K562 (cell line): Measurements from ENCODE around the gene EXOC2. TPM values are rescaled to one million over a fixed set of nuclear protein-coding genes. Genes with fewer than 3 reads are reported as not detected.
A peak's percentile ranks its signal among the peaks of the same experiment; 100 is the strongest.

Source experiments
- ATAC-seq: fragments of 200-7000 bp; cut with Tn5 transposase; 3 replicates; pipeline ENCODE4 v1.9.1; 2020; ENCODE audit warnings: moderate library complexity
- BruUV-seq: library from RNA; stranded (reverse); fragments of 400-500 nt; replicated peaks from 2 replicates; lab custom pipeline; 2021; lab: Mats Ljungman, UMichigan
- CTCF ChIA-PET: fragments of 300-600 bp; formaldehyde crosslinking; extraction: SDS; loops from one replicate; lab custom pipeline; 2021; ENCODE audit warnings: low intra/inter-chr PET ratio; lab: Yijun Ruan, JAX
- POLR2A ChIA-PET: fragments of 300-600, 350-650 bp; sonication (Branson Sonifier 250); formaldehyde crosslinking; extraction: SDS; loops from one replicate; lab custom pipeline; 2021; ENCODE audit warnings: antibody characterized with exemption, inconsistent platforms; lab: Yijun Ruan, JAX
- DNase-seq, 4 experiments: peaks; one replicate each; pipeline versions ENCODE4 v3.0.0 to v3.0.0-alpha.2; 2011 to 2018; ENCODE audit warnings: low spot score in 3 of 4, mixed read lengths in 3 of 4; ENCODE audit errors: extremely low read depth in 1 of 4
- FAIRE-seq: peaks from 2 replicates; lab custom pipeline; 2011; peaks lifted over from hg19 to GRCh38; lab: Jason Lieb, UNC
- H2AFZ ChIP-seq: 2 replicates; pipeline ENCODE4 v1.6.0; 2011; ENCODE audit warnings: low read depth, low read length, control low read depth, inconsistent platforms
- H3K27ac ChIP-seq: fragments of 200-600 bp; 3 replicates; pipeline ENCODE4 v1.8.0; 2011; ENCODE audit warnings: low read depth, mild to moderate bottlenecking, control low read depth, inconsistent platforms, low read length, moderate library complexity, mixed read lengths; ENCODE audit errors: extremely low read depth
- H3K27me3 ChIP-seq, 2 experiments: fragments of 300-600 bp in 1 of 2; 2 replicates in 1 of 2; 3 replicates in 1 of 2; pipeline versions ENCODE4 v1.6.0 to v1.8.0; 2011; ENCODE audit warnings: inconsistent platforms in 2 of 2, low read length in 2 of 2, mild to moderate bottlenecking in 1 of 2, mixed read lengths in 1 of 2, moderate library complexity in 1 of 2; ENCODE audit not compliant: control insufficient read depth in 2 of 2, insufficient read depth in 2 of 2
- H3K36me3 ChIP-seq: fragments of 300-600 bp; 3 replicates; pipeline ENCODE4 v1.8.0; 2011; ENCODE audit warnings: mild to moderate bottlenecking, low read length, inconsistent platforms; ENCODE audit not compliant: control insufficient read depth, insufficient read depth
- H3K4me1 ChIP-seq, 2 experiments: fragments of 200-600 bp in 1 of 2; replicated peaks in 1 of 2; 2 replicates in 1 of 2; 3 replicates in 1 of 2; pipeline versions ENCODE4 v1.5.1 to v1.8.0; 2011; ENCODE audit warnings: inconsistent platforms in 2 of 2, low read length in 2 of 2, mild to moderate bottlenecking in 1 of 2, mixed read lengths in 1 of 2, moderate library complexity in 1 of 2; ENCODE audit not compliant: control insufficient read depth in 2 of 2, insufficient read depth in 2 of 2
- H3K4me2 ChIP-seq: 2 replicates; pipeline ENCODE4 v1.6.1; 2011; ENCODE audit warnings: low read length, control low read depth, inconsistent platforms, mixed read lengths; ENCODE audit not compliant: insufficient read depth
- H3K4me3 ChIP-seq: fragments of 200-600 bp; sonication (generic), shearing (Covaris generic); 2 replicates; pipeline ENCODE4 v1.5.1; 2016; ENCODE audit warnings: control low read depth, inconsistent platforms
- H3K79me2 ChIP-seq: fragments of 200-600 bp; 3 replicates; pipeline ENCODE4 v1.8.0; 2011; ENCODE audit warnings: low read length, inconsistent platforms; ENCODE audit not compliant: control insufficient read depth, insufficient read depth
- H3K9ac ChIP-seq, 2 experiments: 2 replicates each; pipeline versions ENCODE4 v1.6.0 to v1.6.1; 2011; ENCODE audit warnings: low read depth in 2 of 2, low read length in 2 of 2, control low read depth in 1 of 2, inconsistent platforms in 1 of 2, mild to moderate bottlenecking in 1 of 2, mixed read lengths in 1 of 2; ENCODE audit not compliant: insufficient read depth in 1 of 2
- H3K9me1 ChIP-seq: one replicate; pipeline ENCODE4 v1.6.0; 2011; ENCODE audit warnings: inconsistent platforms, mild to moderate bottlenecking, low read length, moderate library complexity; ENCODE audit not compliant: control insufficient read depth, insufficient read depth
- H3K9me3 ChIP-seq: replicated peaks from 2 replicates; pipeline ENCODE4 v1.5.1; 2011; ENCODE audit warnings: low read depth, low read length, inconsistent platforms; ENCODE audit not compliant: control insufficient read depth, insufficient read depth
- H4K20me1 ChIP-seq: replicated peaks from 2 replicates; pipeline ENCODE4 v1.6.1; 2011; ENCODE audit warnings: low read length, inconsistent platforms, mixed read lengths; ENCODE audit not compliant: control insufficient read depth, insufficient read depth
- BACH1 ChIP-seq: fragments of 200-800 bp; sonication (Bioruptor generic); IDR thresholded peaks from 2 replicates; pipeline ENCODE4 v1.6.1; 2016; ENCODE audit warnings: missing genetic modification characterization, missing compliant biosample characterization
- HIVEP1 ChIP-seq: fragments of 250-450 bp; sonication (Bioruptor Pico); IDR thresholded peaks from 2 replicates; pipeline ENCODE4 v1.4.0; 2020; ENCODE audit warnings: mild to moderate bottlenecking
- MCM3 ChIP-seq: fragments of 450-650 bp; IDR thresholded peaks from 2 replicates; pipeline ENCODE4 v1.6.1; 2016
- SIN3A ChIP-seq, 2 experiments: fragments of 150-350 bp in 1 of 2; IDR thresholded peaks; 2 replicates each; pipeline ENCODE4 v1.6.1; 2011 to 2016; ENCODE audit warnings: borderline replicate concordance in 2 of 2, low read depth in 2 of 2, low read length in 2 of 2, mild to moderate bottlenecking in 2 of 2, moderate library complexity in 2 of 2; ENCODE audit not compliant: control insufficient read depth in 1 of 2
- TAL1 ChIP-seq: fragments of 450-650 bp; IDR thresholded peaks from 2 replicates; pipeline ENCODE4 v1.6.1; 2016; ENCODE audit warnings: mild to moderate bottlenecking
- ZFP36 ChIP-seq: fragments of 150-350 bp; IDR thresholded peaks from 2 replicates; pipeline ENCODE4 v1.6.1; 2018; ENCODE audit warnings: low read length, low read depth; ENCODE audit not compliant: partially characterized antibody
- ZNF23 ChIP-seq: fragments of 250-450 bp; sonication (Bioruptor Pico); IDR thresholded peaks from 2 replicates; pipeline ENCODE4 v1.4.0; 2020; ENCODE audit warnings: mild to moderate bottlenecking
- WGBS: fragments of 100-300 bp; shearing (Covaris generic); methylation state at CpG from one replicate; pipeline ENCODE4 v1.1.6; 2016; ENCODE audit warnings: low coverage, mixed read lengths; ENCODE audit not compliant: insufficient coverage; ENCODE audit errors: missing lambda C conversion rate; 5-methylcytosine and 5-hydroxymethylcytosine counted together
- in situ Hi-C: fragments of 300-500 bp; cut with MboI; formaldehyde crosslinking; loops from 4 replicates; pipeline ENCODE4 v1.15.0; 2018; ENCODE audit warnings: inconsistent platforms, mixed read lengths
- intact Hi-C: fragments of 100-400 bp; cut with micrococcal nuclease; formaldehyde crosslinking; loops from 2 replicates; pipeline ENCODE4 v1.14.2; 2022
- polyA plus RNA-seq, 8 experiments: library from polyadenylated mRNA; depleted of rRNA in 4 of 8; stranded (reverse) in 5 of 8; unstranded in 3 of 8; fragments of >200 nt; fragmentation: Nextera tagmentation in 2 of 8; fragmentation: Illumina TruSeq in 1 of 8; extraction: Ambion mirVana in 2 of 8; extraction: Trizol in 1 of 8; gene quantifications; 2 replicates each; pipeline versions ENCODE4 v1.2.1 to v1.2.3, GENCODE V29; 2011 to 2014; ENCODE audit warnings: inconsistent platforms in 1 of 8, missing spikeins in 1 of 8
- total RNA-seq, 7 experiments: library from RNA; depleted of rRNA in 6 of 7; stranded (reverse); fragments of >200 nt in 6 of 7; fragmentation: Illumina TruSeq in 2 of 7; extraction: Trizol in 2 of 7; gene quantifications; 2 replicates each; pipeline versions ENCODE4 v1.2.1 to v1.2.3, GENCODE V29; 2011 to 2021; ENCODE audit warnings: low replicate concordance in 1 of 7
- TF ChIP-seq, protein P1 (sequence below): sonication (generic); formaldehyde crosslinking; IDR thresholded peaks from 2 replicates; pipeline ENCODE4 v1.8.1; 2023; ENCODE audit warnings: mild to moderate bottlenecking, missing genetic modification reagents
- TF ChIP-seq, protein P2 (sequence below): fragments of 250-450 bp; sonication (Bioruptor Pico); IDR thresholded peaks from 2 replicates; pipeline ENCODE4 v1.8.0; 2022; ENCODE audit warnings: inconsistent platforms

EXOC2 gene
- total and polyA plus RNA-seq, 9 of the 15 experiments (the other 6 are each of a cell fraction or from before 2014, with no cell fraction given) = 12.2 to 30.2 (median 24.2) TPM

DNA sequence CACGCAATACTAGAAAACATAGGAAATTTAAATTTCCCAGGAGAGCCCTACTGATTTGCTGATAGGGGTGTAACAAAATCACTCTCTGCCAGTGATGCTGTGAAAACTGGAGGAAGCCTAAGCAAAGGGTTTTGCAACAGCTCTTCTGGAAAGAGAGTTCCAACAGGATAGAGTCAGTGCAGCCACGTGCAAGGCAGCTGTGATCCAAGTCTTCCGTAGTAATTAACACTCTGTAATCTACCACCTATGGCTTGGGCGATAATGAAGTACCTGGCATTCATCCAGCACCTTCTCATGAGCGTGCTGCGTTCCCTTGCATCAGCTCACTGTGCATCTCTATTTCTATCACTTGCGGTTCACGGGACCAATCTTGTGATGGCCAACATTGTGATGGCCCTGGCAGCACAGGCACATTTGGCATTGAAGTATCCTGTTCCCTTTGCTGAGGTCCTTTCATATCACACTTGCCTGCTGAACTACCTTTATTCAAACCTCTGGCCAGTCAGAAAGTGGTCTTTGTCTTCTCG lies 253.2 kb downstream of the EXOC2 start (continued):
- TF ChIP-seq, protein P1, sequence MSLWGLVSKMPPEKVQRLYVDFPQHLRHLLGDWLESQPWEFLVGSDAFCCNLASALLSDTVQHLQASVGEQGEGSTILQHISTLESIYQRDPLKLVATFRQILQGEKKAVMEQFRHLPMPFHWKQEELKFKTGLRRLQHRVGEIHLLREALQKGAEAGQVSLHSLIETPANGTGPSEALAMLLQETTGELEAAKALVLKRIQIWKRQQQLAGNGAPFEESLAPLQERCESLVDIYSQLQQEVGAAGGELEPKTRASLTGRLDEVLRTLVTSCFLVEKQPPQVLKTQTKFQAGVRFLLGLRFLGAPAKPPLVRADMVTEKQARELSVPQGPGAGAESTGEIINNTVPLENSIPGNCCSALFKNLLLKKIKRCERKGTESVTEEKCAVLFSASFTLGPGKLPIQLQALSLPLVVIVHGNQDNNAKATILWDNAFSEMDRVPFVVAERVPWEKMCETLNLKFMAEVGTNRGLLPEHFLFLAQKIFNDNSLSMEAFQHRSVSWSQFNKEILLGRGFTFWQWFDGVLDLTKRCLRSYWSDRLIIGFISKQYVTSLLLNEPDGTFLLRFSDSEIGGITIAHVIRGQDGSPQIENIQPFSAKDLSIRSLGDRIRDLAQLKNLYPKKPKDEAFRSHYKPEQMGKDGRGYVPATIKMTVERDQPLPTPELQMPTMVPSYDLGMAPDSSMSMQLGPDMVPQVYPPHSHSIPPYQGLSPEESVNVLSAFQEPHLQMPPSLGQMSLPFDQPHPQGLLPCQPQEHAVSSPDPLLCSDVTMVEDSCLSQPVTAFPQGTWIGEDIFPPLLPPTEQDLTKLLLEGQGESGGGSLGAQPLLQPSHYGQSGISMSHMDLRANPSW (CRISPR knock-in tag) = no peak
- TF ChIP-seq, all 486 proteins: peak for 7

DNA sequence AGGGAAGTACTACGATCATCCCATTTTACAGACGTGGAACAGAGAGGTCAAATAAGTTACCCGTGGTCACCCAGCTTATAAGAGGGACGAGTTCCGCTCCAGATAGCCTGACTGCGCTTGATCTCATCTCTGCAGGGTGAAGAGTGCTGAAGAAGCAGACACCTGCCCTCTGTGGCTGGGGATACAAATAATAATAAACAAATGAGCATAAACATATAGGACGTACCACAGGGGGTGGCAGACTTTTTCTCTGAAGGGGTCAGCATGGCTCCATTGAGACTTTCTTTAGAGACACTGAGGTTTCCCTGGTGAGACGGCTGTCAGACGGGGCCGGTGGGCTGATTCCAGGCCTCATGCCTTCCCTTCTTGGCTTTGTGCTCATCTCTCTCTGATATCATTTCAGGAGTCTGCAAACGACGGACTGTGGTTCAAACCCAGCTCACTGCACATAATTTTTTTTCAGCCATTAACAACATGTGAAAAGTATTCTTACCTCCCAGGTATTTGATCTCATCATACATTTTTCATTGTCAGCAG lies 254.2 kb downstream of the EXOC2 start:
- Histone ChIP-seq H3K36me3 (no peaks in the 10 kb centered on the region), H3K9me3 (no peaks in the 10 kb centered on the region), H3K4me2 (no peak overlapping the region), H3K27ac (no peak overlapping the region), H3K4me3 (no peak overlapping the region), H3K27me3 (peaks cover 32 to 70% of the 10 kb centered on the region in 2 experiments), H3K9me1 (no peaks in the 10 kb centered on the region), H3K4me1 (peaks cover 0 to 7% of the 10 kb centered on the region in 2 experiments; a peak in 2 of 5 replicates), H4K20me1 (no peaks in the 10 kb centered on the region; the same call in 1 of the 2 replicates), H2AFZ (no peak overlapping the region), H3K9ac (no peak overlapping the region), H3K79me2 (no peaks in the 10 kb centered on the region)
- DNase-seq (no peak), ATAC-seq (no peak), FAIRE-seq (no peak)
- ChIA-PET POLR2A (interaction anchor here (0.6 to 0.7 kb wide), 2 partner anchors 79 to 146 kb away, joined by 3 read pairs; no protein-coding TSS in a partner anchor), CTCF (no interaction called here)
- 2% methylated on average over 12 of the region's 12 CpGs for WGBS
- TF ChIP-seq BACH1 (tag) (no peak), ZNF23 (no peak), SIN3A (IDR thresholded peaks at IDR 0.05; ENCODE audit: borderline replicate concordance in 2 of 2, control insufficient read depth in 1 of 2, low read depth in 2 of 2, low read length in 2 of 2) (no peak), HIVEP1 (CRISPR knock-in tag) (no peak), ZFP36 (peak; percentile 14), TAL1 (no peak), MCM3 (no peak)
- TF ChIP-seq, protein P2, sequence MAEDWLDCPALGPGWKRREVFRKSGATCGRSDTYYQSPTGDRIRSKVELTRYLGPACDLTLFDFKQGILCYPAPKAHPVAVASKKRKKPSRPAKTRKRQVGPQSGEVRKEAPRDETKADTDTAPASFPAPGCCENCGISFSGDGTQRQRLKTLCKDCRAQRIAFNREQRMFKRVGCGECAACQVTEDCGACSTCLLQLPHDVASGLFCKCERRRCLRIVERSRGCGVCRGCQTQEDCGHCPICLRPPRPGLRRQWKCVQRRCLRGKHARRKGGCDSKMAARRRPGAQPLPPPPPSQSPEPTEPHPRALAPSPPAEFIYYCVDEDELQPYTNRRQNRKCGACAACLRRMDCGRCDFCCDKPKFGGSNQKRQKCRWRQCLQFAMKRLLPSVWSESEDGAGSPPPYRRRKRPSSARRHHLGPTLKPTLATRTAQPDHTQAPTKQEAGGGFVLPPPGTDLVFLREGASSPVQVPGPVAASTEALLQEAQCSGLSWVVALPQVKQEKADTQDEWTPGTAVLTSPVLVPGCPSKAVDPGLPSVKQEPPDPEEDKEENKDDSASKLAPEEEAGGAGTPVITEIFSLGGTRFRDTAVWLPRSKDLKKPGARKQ (CRISPR knock-in tag) = no peak
- BruUV-seq = no TSS peak
- intact Hi-C loops = no loop called here
- in situ Hi-C loops = no loop called here
